HG03565 (cell line): ENCODE measurements around the gene TMEM119.

Source experiments
- ATAC-seq: cut with Tn5 transposase; IDR thresholded peaks from one replicate; pipeline ENCODE4 v1.9.1; 2021; ENCODE audit warnings: mild to moderate bottlenecking, moderate library complexity; ENCODE audit not compliant: unreplicated experiment

Gene TMEM119

GRCh38 chr12:108547686-108548085 lies 50.2 kb downstream of the TMEM119 start:
- no peak for ATAC-seq

- no peak for ATAC-seq
Measured at GRCh38 chr12:108543652-108544051, 54.2 kb downstream of the TMEM119 start.

- ATAC-seq, result no peak
Measured at GRCh38 chr12:108542320-108542719, 55.6 kb downstream of the TMEM119 start.
